ENCODE results near the gene PLPPR1.

PLPPR1 gene

GRCh38 chr9:101369884-101370531 is 341.5 kb downstream of the PLPPR1 start:
- no peaks in the 10 kb centered on the region for H3K27me3 ChIP-seq
- no peak overlapping the region for H3K4me3 ChIP-seq
- H3K9ac ChIP-seq: no peak overlapping the region
- no peaks in the 10 kb centered on the region for H3K36me3 ChIP-seq
- no peaks in the 10 kb centered on the region for H3K9me3 ChIP-seq
- H3K4me2 ChIP-seq: no peak overlapping the region
- no peak overlapping the region for H3K27ac ChIP-seq
- no peak for TF ChIP-seq Cebpa-rat (IDR thresholded peaks at IDR 0.05)
- H3K4me1 ChIP-seq: peaks cover 7% of the 10 kb centered on the region
- H4K20me1 ChIP-seq: no peaks in the 10 kb centered on the region

DNA sequence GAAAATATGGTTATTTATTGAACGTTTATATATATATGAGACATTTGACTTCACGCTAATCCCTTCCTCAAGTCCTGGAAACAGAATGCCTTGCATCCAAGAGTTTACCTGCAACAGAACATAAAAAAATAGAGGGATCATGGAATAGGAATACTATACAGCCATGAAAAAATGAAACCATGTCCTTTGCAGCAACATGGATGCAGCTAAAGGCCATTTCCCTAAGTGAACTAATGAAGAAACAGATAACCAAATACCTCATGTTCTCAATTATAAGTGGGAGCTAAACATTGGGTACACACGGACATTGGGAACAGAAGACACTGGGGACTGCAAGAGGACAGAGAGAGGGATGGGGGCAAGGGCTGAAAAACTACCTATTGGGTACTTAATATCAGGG is 343.3 kb downstream of the PLPPR1 start:
- no peaks in the 10 kb centered on the region for H3K27me3 ChIP-seq
- H3K27ac ChIP-seq: no peak overlapping the region
- no peak overlapping the region for H3K4me2 ChIP-seq
- H3K4me1 ChIP-seq: peaks cover 7% of the 10 kb centered on the region
- H3K36me3 ChIP-seq: no peaks in the 10 kb centered on the region
- no peaks in the 10 kb centered on the region for H4K20me1 ChIP-seq
- H3K4me3 ChIP-seq: no peak overlapping the region
- no peaks in the 10 kb centered on the region for H3K9me3 ChIP-seq
- TF ChIP-seq Cebpa-rat (IDR thresholded peaks at IDR 0.05): no peak
- H3K9ac ChIP-seq: no peak overlapping the region

DNA sequence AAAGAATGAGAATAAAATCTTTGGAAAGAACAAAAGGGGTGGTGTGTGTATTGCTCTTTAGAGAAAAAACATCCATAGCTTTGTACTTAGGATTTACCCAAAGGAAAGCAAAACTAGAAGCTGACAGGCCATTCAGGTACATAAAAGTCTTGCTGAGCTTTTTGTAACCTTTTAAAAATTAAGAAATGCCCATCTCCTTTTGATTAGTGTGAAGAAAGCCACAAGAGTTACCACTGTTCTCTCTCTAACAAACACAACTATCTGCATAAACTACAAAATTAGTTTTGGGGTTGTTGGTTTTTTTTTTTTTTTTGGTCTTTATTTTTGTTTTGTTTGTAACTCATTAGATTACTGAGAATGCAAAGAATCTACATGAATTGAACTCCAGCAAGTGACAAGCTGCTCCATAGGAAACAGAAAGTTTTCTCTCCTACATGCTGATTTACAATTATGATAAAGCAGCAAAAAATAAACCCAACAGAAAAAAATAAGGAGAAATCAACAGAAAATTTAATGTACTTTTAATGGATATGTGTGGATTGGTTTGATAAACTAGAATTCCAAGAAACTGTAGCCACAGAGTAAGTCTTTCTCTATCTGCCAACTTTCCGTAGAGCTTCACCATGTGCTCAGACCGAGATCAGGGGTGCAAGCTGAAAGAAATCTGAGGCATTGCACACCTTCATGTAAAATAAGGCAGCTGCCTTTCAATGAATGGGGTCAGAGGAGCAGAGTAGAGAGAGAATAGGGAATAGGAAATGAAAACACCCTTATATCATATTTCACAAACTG is 344.0 kb downstream of the PLPPR1 start:
- Histone ChIP-seq H3K4me3 (no peak overlapping the region), H3K9me3 (no peaks in the 10 kb centered on the region), H4K20me1 (no peaks in the 10 kb centered on the region), H3K36me3 (no peaks in the 10 kb centered on the region), H3K27me3 (no peaks in the 10 kb centered on the region), H3K4me2 (no peak overlapping the region), H3K27ac (no peak overlapping the region), H3K4me1 (peaks cover 5% of the 10 kb centered on the region), H3K9ac (no peak overlapping the region)
- no peak for TF ChIP-seq Cebpa-rat (IDR thresholded peaks at IDR 0.05)
